Naive thymus-derived CD4-positive, alpha-beta T cell (primary cell): ENCODE data around the gene KIF26B. TPM values are rescaled to one million over a fixed set of nuclear protein-coding genes. Genes with fewer than 3 reads are reported as not detected.

Experiments used
- ATAC-seq: fragments of 150-1000 bp; cut with Tn5 transposase; 2 replicates; pipeline ENCODE4 v1.10.0; 2021; ENCODE audit warnings: mild to moderate bottlenecking, moderate library complexity
- CTCF ChIA-PET: fragments of 350-600 bp; sonication (Branson Sonifier 250); formaldehyde crosslinking; loops from one replicate; lab custom pipeline; 2021; ENCODE audit warnings: antibody characterized with exemption; lab: Charles Lee
- POLR2A ChIA-PET: fragments of 350-600 bp; sonication (Branson Sonifier 250); formaldehyde crosslinking; loops from one replicate; lab custom pipeline; 2021; ENCODE audit warnings: antibody characterized with exemption, inconsistent platforms; lab: Charles Lee
- DNase-seq, 9 donors: peaks; one replicate each; pipeline versions ENCODE4 v3.0.0 to v3.0.0-alpha.2; 2020 to 2022; ENCODE audit warnings: mixed read lengths in 1 of 9
- H3K27ac ChIP-seq: one replicate; pipeline ENCODE4 v1.7.0; 2013; ENCODE audit warnings: mild to moderate bottlenecking, low read depth, low read length, moderate library complexity
- H3K27me3 ChIP-seq, 2 donors: one replicate each; pipeline ENCODE4 v1.7.0; 2013; ENCODE audit warnings: low read length in 2 of 2, mild to moderate bottlenecking in 2 of 2, moderate library complexity in 2 of 2; ENCODE audit not compliant: control insufficient read depth in 2 of 2, insufficient read depth in 2 of 2
- H3K36me3 ChIP-seq, 3 experiments: 1 replicate in 2 of 3; 2 replicates in 1 of 3; pipeline ENCODE4 v1.7.0; 2013; ENCODE audit warnings: low read length in 3 of 3, mild to moderate bottlenecking in 3 of 3, moderate library complexity in 1 of 3; ENCODE audit not compliant: insufficient read depth in 3 of 3, control insufficient read depth in 2 of 3
- H3K4me1 ChIP-seq, 2 donors: one replicate each; pipeline ENCODE4 v1.7.0; 2013; ENCODE audit warnings: low read length in 2 of 2, mild to moderate bottlenecking in 2 of 2, moderate library complexity in 1 of 2; ENCODE audit not compliant: control insufficient read depth in 2 of 2, insufficient read depth in 2 of 2
- H3K4me3 ChIP-seq: 2 replicates; pipeline ENCODE4 v1.7.0; 2013; ENCODE audit warnings: mild to moderate bottlenecking, low read length
- H3K9me3 ChIP-seq, 3 experiments: 1 replicate in 2 of 3; 2 replicates in 1 of 3; pipeline ENCODE4 v1.7.0; 2013; ENCODE audit warnings: low read length in 3 of 3; ENCODE audit not compliant: control insufficient read depth in 2 of 3
- H3K27ac Mint-ChIP-seq, 9 donors: one replicate each; pipeline ENCODE4 v1.8.0; 2020 to 2022; ENCODE audit warnings: mixed read lengths in 9 of 9, mild to moderate bottlenecking in 8 of 9, moderate library complexity in 5 of 9, inconsistent platforms in 2 of 9
- H3K27me3 Mint-ChIP-seq, 5 donors: one replicate each; pipeline ENCODE4 v1.8.0; 2021 to 2022; ENCODE audit warnings: mixed read lengths in 5 of 5, mild to moderate bottlenecking in 1 of 5
- H3K36me3 Mint-ChIP-seq, 5 donors: one replicate each; pipeline ENCODE4 v1.8.0; 2020 to 2022; ENCODE audit warnings: mixed read lengths in 5 of 5, mild to moderate bottlenecking in 3 of 5, inconsistent platforms in 1 of 5
- H3K4me1 Mint-ChIP-seq, 7 donors: one replicate each; pipeline ENCODE4 v1.8.0; 2020 to 2022; ENCODE audit warnings: mixed read lengths in 7 of 7, mild to moderate bottlenecking in 3 of 7, inconsistent platforms in 1 of 7
- H3K4me3 Mint-ChIP-seq, 10 donors: one replicate each; pipeline ENCODE4 v1.8.0; 2020 to 2022; ENCODE audit warnings: mild to moderate bottlenecking in 10 of 10, mixed read lengths in 10 of 10, moderate library complexity in 6 of 10, inconsistent platforms in 2 of 10
- H3K9me3 Mint-ChIP-seq, 11 donors: one replicate each; pipeline ENCODE4 v1.8.0; 2020 to 2022; ENCODE audit warnings: mixed read lengths in 11 of 11, mild to moderate bottlenecking in 4 of 11, inconsistent platforms in 1 of 11, moderate library complexity in 1 of 11
- intact Hi-C, 2 donors: fragments of 100-400 bp; cut with micrococcal nuclease; formaldehyde crosslinking; loops; one replicate each; pipeline ENCODE4 v1.15.1; 2023
- polyA plus RNA-seq, 2 donors: library from polyadenylated mRNA; unstranded; fragments of 300-500 nt; fragmentation: Illumina TruSeq; gene quantifications; one replicate each; pipeline ENCODE4 v1.2.3, GENCODE V29; 2021
- total RNA-seq, 6 experiments: library from RNA in 5 of 6; stranded (reverse) in 5 of 6; gene quantifications; 1 replicate in 5 of 6; 2 replicates in 1 of 6; pipeline ENCODE4 v1.2.3 and lab custom pipeline; 2021 to 2026

KIF26B gene
- total and polyA plus RNA-seq, 7 experiments from 2014 or later, result 0.06 to 0.24 (median 0.21) TPM; not detected in 4

GRCh38 chr1:245404527-245404926 lies 249.7 kb downstream of the KIF26B start:
- no peaks in the 10 kb centered on the region for H3K4me1 Mint-ChIP-seq
- Histone ChIP-seq H3K36me3 (no peaks in the 10 kb centered on the region), H3K4me3 (no peak overlapping the region), H3K27me3 (no peaks in the 10 kb centered on the region), H3K4me1 (no peaks in the 10 kb centered on the region), H3K27ac (no peak overlapping the region), H3K9me3 (no peaks in the 10 kb centered on the region)
- H3K4me3 Mint-ChIP-seq, result no peak overlapping the region
- ChIA-PET POLR2A (no interaction called here), CTCF (no interaction called here)
- H3K9me3 Mint-ChIP-seq, result no peaks in the 10 kb centered on the region
- H3K36me3 Mint-ChIP-seq, result no peaks in the 10 kb centered on the region
- DNase-seq (no peak), ATAC-seq (no peak)
- H3K27ac Mint-ChIP-seq, result no peak overlapping the region
- H3K27me3 Mint-ChIP-seq, result peaks cover 0 to 9% (median 0%) of the 10 kb centered on the region in 5 donors
- intact Hi-C loops, result no loop called here

DNA sequence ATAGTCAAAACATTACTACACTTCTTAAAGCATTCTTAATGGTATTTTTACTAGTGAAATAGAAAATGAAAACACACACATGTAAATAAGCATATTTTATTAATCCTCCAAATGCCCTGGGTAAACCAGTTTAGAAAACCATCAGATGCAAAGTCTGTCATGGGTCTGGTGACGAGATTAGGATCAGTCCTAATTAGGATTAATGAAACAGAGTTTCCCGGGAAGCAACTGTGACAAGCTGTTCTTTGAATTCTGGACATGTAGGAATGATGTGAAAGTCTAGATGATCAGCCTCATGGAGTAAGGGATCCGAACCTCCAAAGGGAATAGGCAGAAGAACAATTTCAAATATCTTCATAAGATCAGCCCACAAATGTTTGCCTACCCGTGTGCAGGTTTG lies 250.2 kb downstream of the KIF26B start:
- DNase-seq (no peak), ATAC-seq (no peak)
- Mint-ChIP-seq H3K27ac (no peak overlapping the region), H3K4me1 (no peaks in the 10 kb centered on the region), H3K4me3 (no peak overlapping the region), H3K27me3 (peaks cover 0 to 8% (median 0%) of the 10 kb centered on the region in 5 donors), H3K36me3 (no peaks in the 10 kb centered on the region), H3K9me3 (no peaks in the 10 kb centered on the region)
- ChIA-PET POLR2A (no interaction called here), CTCF (no interaction called here)
- Histone ChIP-seq H3K4me3 (no peak overlapping the region), H3K36me3 (no peaks in the 10 kb centered on the region), H3K9me3 (no peaks in the 10 kb centered on the region), H3K27me3 (no peaks in the 10 kb centered on the region), H3K27ac (no peak overlapping the region), H3K4me1 (no peaks in the 10 kb centered on the region)
- intact Hi-C loops, result no loop called here

- H3K9me3 Mint-ChIP-seq, result no peaks in the 10 kb centered on the region
These were observed 251.6 kb downstream of the KIF26B start for GRCh38 chr1:245406426-245406825.

GRCh38 chr1:245407983-245408382 lies 253.2 kb downstream of the KIF26B start:
- intact Hi-C loops, result no loop called here
- H3K27ac ChIP-seq, result no peak overlapping the region
- no peaks in the 10 kb centered on the region for H3K36me3 ChIP-seq
- DNase-seq (no peak), ATAC-seq (no peak)
- no peak overlapping the region for H3K27ac Mint-ChIP-seq
- H3K9me3 Mint-ChIP-seq, result no peaks in the 10 kb centered on the region
- H3K4me3 ChIP-seq, result no peak overlapping the region
- ChIA-PET CTCF (no interaction called here), POLR2A (no interaction called here)
- H3K36me3 Mint-ChIP-seq, result no peaks in the 10 kb centered on the region
- H3K4me1 ChIP-seq, result no peaks in the 10 kb centered on the region
- peaks cover 0 to 5% (median 0%) of the 10 kb centered on the region in 5 donors for H3K27me3 Mint-ChIP-seq
- H3K27me3 ChIP-seq, result no peaks in the 10 kb centered on the region
- H3K4me1 Mint-ChIP-seq, result no peaks in the 10 kb centered on the region
- no peak overlapping the region for H3K4me3 Mint-ChIP-seq
- H3K9me3 ChIP-seq, result no peaks in the 10 kb centered on the region

More at GRCh38 chr1:245406426-245406825, 251.6 kb downstream of the KIF26B start:
- Histone ChIP-seq H3K27me3 (no peaks in the 10 kb centered on the region), H3K9me3 (no peaks in the 10 kb centered on the region), H3K36me3 (no peaks in the 10 kb centered on the region), H3K4me1 (no peaks in the 10 kb centered on the region), H3K27ac (no peak overlapping the region), H3K4me3 (no peak overlapping the region)
- peaks cover 0 to 8% (median 0%) of the 10 kb centered on the region in 5 donors for H3K27me3 Mint-ChIP-seq
- ATAC-seq (no peak), DNase-seq (no peak)
- H3K4me3 Mint-ChIP-seq, result no peak overlapping the region
- CTCF ChIA-PET, result no interaction called here
- no peaks in the 10 kb centered on the region for H3K4me1 Mint-ChIP-seq
- no peak overlapping the region for H3K27ac Mint-ChIP-seq
- H3K36me3 Mint-ChIP-seq, result no peaks in the 10 kb centered on the region
- intact Hi-C loops, result no loop called here
- POLR2A ChIA-PET, result no interaction called here

DNA sequence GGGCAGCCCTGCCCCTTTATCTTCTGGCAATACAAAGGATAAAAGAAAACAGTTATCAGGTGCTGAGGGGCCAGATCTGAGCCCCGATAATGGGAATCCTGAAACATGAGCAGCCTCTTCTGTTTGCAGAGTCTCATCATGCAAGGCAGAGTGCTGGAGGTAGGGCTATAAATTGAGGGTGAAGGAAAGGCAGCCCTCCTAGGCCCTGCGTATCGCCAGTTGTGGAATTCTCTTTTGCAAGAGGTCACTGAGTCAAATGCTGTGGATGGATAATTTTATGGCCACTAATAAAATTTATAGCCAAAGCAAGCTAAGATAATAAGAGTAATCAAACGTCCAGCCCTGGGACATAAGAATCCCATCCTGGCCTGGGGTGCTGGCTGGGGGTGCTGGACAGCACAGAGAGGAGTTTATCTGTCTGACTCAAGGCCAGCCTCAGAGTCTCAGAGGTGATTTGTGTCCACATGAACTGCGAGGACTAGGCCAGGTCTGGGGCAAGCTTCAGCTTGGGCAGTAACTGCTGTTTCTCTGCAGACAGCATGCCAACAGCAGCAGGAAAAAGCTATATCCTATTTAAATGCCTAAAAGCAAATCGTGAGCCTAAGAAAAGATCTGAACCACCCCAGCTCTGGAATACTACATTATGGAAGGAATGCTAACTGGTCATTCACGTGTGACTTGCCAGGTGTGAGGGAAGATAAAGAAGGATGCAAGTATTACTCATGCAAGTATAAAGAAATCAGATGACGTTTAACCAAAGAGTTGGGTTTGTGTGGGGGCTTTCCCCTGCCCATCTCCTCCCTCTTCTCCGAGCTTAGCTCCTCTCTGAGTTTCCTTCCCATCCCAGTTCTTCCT lies 254.8 kb downstream of the KIF26B start:
- DNase-seq, result no peak
- H3K36me3 ChIP-seq, result no peaks in the 10 kb centered on the region
- no peaks in the 10 kb centered on the region for H3K4me1 Mint-ChIP-seq
- no peak overlapping the region for H3K27ac ChIP-seq
- H3K36me3 Mint-ChIP-seq, result no peaks in the 10 kb centered on the region
- H3K4me3 Mint-ChIP-seq, result no peak overlapping the region
- no peaks in the 10 kb centered on the region for H3K9me3 ChIP-seq
- intact Hi-C loops, result no loop called here
- ATAC-seq, result no peak
- no peak overlapping the region for H3K27ac Mint-ChIP-seq
- no peaks in the 10 kb centered on the region for H3K4me1 ChIP-seq
- H3K4me3 ChIP-seq, result no peak overlapping the region
- ChIA-PET POLR2A (interaction anchor here (0.6 kb wide), 1 partner anchor 94 kb away, joined by 3 read pairs; no protein-coding TSS in a partner anchor), CTCF (no interaction called here)
- peaks cover 0 to 5% (median 0%) of the 10 kb centered on the region in 5 donors for H3K27me3 Mint-ChIP-seq
- no peaks in the 10 kb centered on the region for H3K27me3 ChIP-seq
- H3K9me3 Mint-ChIP-seq, result no peaks in the 10 kb centered on the region

GRCh38 chr1:245411245-245412036 lies 256.7 kb downstream of the KIF26B start:
- H3K9me3 Mint-ChIP-seq, result no peaks in the 10 kb centered on the region
- peaks cover 0 to 8% (median 0%) of the 10 kb centered on the region in 5 donors for H3K27me3 Mint-ChIP-seq
- no peaks in the 10 kb centered on the region for H3K27me3 ChIP-seq
- no peak for DNase-seq
- H3K4me3 Mint-ChIP-seq, result no peak overlapping the region
- H3K27ac ChIP-seq, result no peak overlapping the region
- H3K36me3 ChIP-seq, result no peaks in the 10 kb centered on the region
- intact Hi-C loops, result no loop called here
- H3K4me1 Mint-ChIP-seq, result no peaks in the 10 kb centered on the region
- H3K4me3 ChIP-seq, result no peak overlapping the region
- POLR2A ChIA-PET, result no interaction called here
- ATAC-seq, result no peak
- H3K27ac Mint-ChIP-seq, result no peak overlapping the region
- H3K9me3 ChIP-seq, result no peaks in the 10 kb centered on the region
- CTCF ChIA-PET, result no interaction called here
- H3K36me3 Mint-ChIP-seq, result no peaks in the 10 kb centered on the region
- no peaks in the 10 kb centered on the region for H3K4me1 ChIP-seq
